Transverse colon (tissue), 4 donors: Measurements from ENCODE around the gene WDR11.

Experiments used
- CTCF ChIP-seq, 5 experiments: fragments of 200-600 bp in 3 of 5; fragments of 450-650 bp in 2 of 5; sonication (generic) in 3 of 5; IDR thresholded peaks; 1 replicate in 2 of 5; 2 replicates in 3 of 5; pipeline ENCODE4 v1.5.1; 2016 to 2017; ENCODE audit warnings: antibody characterized with exemption in 5 of 5, inconsistent platforms in 3 of 5, mild to moderate bottlenecking in 2 of 5, moderate library complexity in 1 of 5
- EP300 ChIP-seq: sonication (generic); formaldehyde crosslinking; IDR thresholded peaks from one replicate; pipeline ENCODE4 v1.6.1; 2017; ENCODE audit warnings: antibody characterized with exemption, low read depth
- POLR2A ChIP-seq: fragments of 450-650 bp; IDR thresholded peaks from one replicate; pipeline ENCODE4 v1.6.1; 2016; ENCODE audit warnings: antibody characterized with exemption, mild to moderate bottlenecking, moderate library complexity
- POLR2AphosphoS5 ChIP-seq, 3 donors: sonication (generic); formaldehyde crosslinking; IDR thresholded peaks; one replicate each; pipeline ENCODE4 v1.6.1; 2016; ENCODE audit warnings: antibody characterized with exemption in 3 of 3

- no peak for TF ChIP-seq CTCF (IDR thresholded peaks at IDR 0.05)
- no peak for TF ChIP-seq POLR2AphosphoS5 (IDR thresholded peaks at IDR 0.05)
- no peak for TF ChIP-seq POLR2A
- no peak for TF ChIP-seq EP300
Measured at GRCh38 chr10:120949609-120950031, 98.5 kb downstream of the WDR11 start.
